Measurements from ENCODE around the gene TYRP1. TPM values are rescaled to one million over a fixed set of nuclear protein-coding genes. Genes with fewer than 3 reads are reported as not detected.
A peak's percentile ranks its signal among the peaks of the same experiment; 100 is the strongest.

Gene TYRP1
- total RNA-seq, 1 donor from 2014 or later: 0.23 TPM

GRCh38 chr9:12698986-12699385 is 5.8 kb downstream of the TYRP1 start:
- no peaks in the 10 kb centered on the region for H3K4me1 Mint-ChIP-seq (ENCODE audit: unreplicated experiment)

GRCh38 chr9:12699529-12699928 is 6.3 kb downstream of the TYRP1 start:
- no peaks in the 10 kb centered on the region for H3K4me1 Mint-ChIP-seq (ENCODE audit: unreplicated experiment)
- no peak overlapping the region for H3K4me3 Mint-ChIP-seq (ENCODE audit: unreplicated experiment)
- TF ChIP-seq CTCF (IDR thresholded peaks at IDR 0.05; ENCODE audit: unreplicated experiment): peak; percentile 56
- no peaks in the 10 kb centered on the region for H3K27me3 Mint-ChIP-seq (ENCODE audit: unreplicated experiment)
- H3K27ac Mint-ChIP-seq (ENCODE audit: unreplicated experiment): no peak overlapping the region
- no peaks in the 10 kb centered on the region for H3K36me3 Mint-ChIP-seq (ENCODE audit: low read depth, unreplicated experiment)
- no peak for DNase-seq (ENCODE audit: low spot score)
- H3K9me3 Mint-ChIP-seq (ENCODE audit: unreplicated experiment): no peaks in the 10 kb centered on the region

More at GRCh38 chr9:12698986-12699385, 5.8 kb downstream of the TYRP1 start:
- no peak overlapping the region for H3K27ac Mint-ChIP-seq (ENCODE audit: unreplicated experiment)
- H3K36me3 Mint-ChIP-seq (ENCODE audit: low read depth, unreplicated experiment): no peaks in the 10 kb centered on the region
- H3K27me3 Mint-ChIP-seq (ENCODE audit: unreplicated experiment): no peaks in the 10 kb centered on the region
- no peaks in the 10 kb centered on the region for H3K9me3 Mint-ChIP-seq (ENCODE audit: unreplicated experiment)
- no peak for TF ChIP-seq CTCF (IDR thresholded peaks at IDR 0.05; ENCODE audit: unreplicated experiment)
- no peak overlapping the region for H3K4me3 Mint-ChIP-seq (ENCODE audit: unreplicated experiment)
- no peak for DNase-seq (ENCODE audit: low spot score)

GRCh38 chr9:12701126-12701525 is 7.9 kb downstream of the TYRP1 start:
- Mint-ChIP-seq H3K36me3 (ENCODE audit: low read depth, unreplicated experiment) (no peaks in the 10 kb centered on the region), H3K27ac (ENCODE audit: unreplicated experiment) (no peak overlapping the region), H3K4me3 (ENCODE audit: unreplicated experiment) (no peak overlapping the region), H3K9me3 (ENCODE audit: unreplicated experiment) (no peaks in the 10 kb centered on the region), H3K4me1 (ENCODE audit: unreplicated experiment) (no peaks in the 10 kb centered on the region), H3K27me3 (ENCODE audit: unreplicated experiment) (no peaks in the 10 kb centered on the region)
- DNase-seq (ENCODE audit: low spot score): no peak
- no peak for TF ChIP-seq CTCF (IDR thresholded peaks at IDR 0.05; ENCODE audit: unreplicated experiment)

- H3K27ac Mint-ChIP-seq (ENCODE audit: unreplicated experiment): no peak overlapping the region
- no peaks in the 10 kb centered on the region for H3K36me3 Mint-ChIP-seq (ENCODE audit: low read depth, unreplicated experiment)
- DNase-seq (ENCODE audit: low spot score): peak; percentile 49
- H3K27me3 Mint-ChIP-seq (ENCODE audit: unreplicated experiment): no peaks in the 10 kb centered on the region
- H3K4me1 Mint-ChIP-seq (ENCODE audit: unreplicated experiment): peaks cover 2% of the 10 kb centered on the region
- H3K4me3 Mint-ChIP-seq (ENCODE audit: unreplicated experiment): no peak overlapping the region
- H3K9me3 Mint-ChIP-seq (ENCODE audit: unreplicated experiment): no peaks in the 10 kb centered on the region
- peak; percentile 26 for TF ChIP-seq CTCF (IDR thresholded peaks at IDR 0.05; ENCODE audit: unreplicated experiment)
Measured at GRCh38 chr9:12702160-12702758, 9.1 kb downstream of the TYRP1 start.

GRCh38 chr9:12703996-12704395 is 10.8 kb downstream of the TYRP1 start:
- no peaks in the 10 kb centered on the region for H3K36me3 Mint-ChIP-seq (ENCODE audit: low read depth, unreplicated experiment)
- DNase-seq (ENCODE audit: low spot score): no peak
- H3K4me3 Mint-ChIP-seq (ENCODE audit: unreplicated experiment): no peak overlapping the region
- no peak for TF ChIP-seq CTCF (IDR thresholded peaks at IDR 0.05; ENCODE audit: unreplicated experiment)
- peaks cover 4% of the 10 kb centered on the region for H3K4me1 Mint-ChIP-seq (ENCODE audit: unreplicated experiment)
- H3K27ac Mint-ChIP-seq (ENCODE audit: unreplicated experiment): no peak overlapping the region
- H3K9me3 Mint-ChIP-seq (ENCODE audit: unreplicated experiment): no peaks in the 10 kb centered on the region
- H3K27me3 Mint-ChIP-seq (ENCODE audit: unreplicated experiment): no peaks in the 10 kb centered on the region
